SU-DHL-6 (cell line): Measurements from ENCODE around the gene ANGPTL1.

Experiments used
- H2AFZ ChIP-seq: fragments of 200-600 bp; sonication (generic); 2 replicates; pipeline ENCODE4 v1.6.1; 2014; ENCODE audit warnings: low read depth, mild to moderate bottlenecking, moderate library complexity, mixed read lengths, antibody characterized with exemption, low read length; ENCODE audit not compliant: severe bottlenecking
- H3F3A ChIP-seq: fragments of 200-600 bp; shearing (Covaris generic); 2 replicates; pipeline ENCODE4 v1.6.0; 2016; ENCODE audit warnings: antibody characterized with exemption, mild to moderate bottlenecking; ENCODE audit not compliant: insufficient read depth
- H3K27ac ChIP-seq: fragments of 200-600 bp; sonication (generic); 2 replicates; pipeline ENCODE4 v1.5.1; 2016; ENCODE audit warnings: low read depth, mild to moderate bottlenecking, low read length, moderate library complexity, mixed read lengths
- H3K27me3 ChIP-seq: fragments of 200-600 bp; sonication (generic), shearing (Covaris generic); 2 replicates; pipeline ENCODE4 v1.6.0; 2014; ENCODE audit warnings: mild to moderate bottlenecking, low read length
- H3K36me3 ChIP-seq: fragments of 200-600 bp; sonication (generic); 2 replicates; pipeline ENCODE4 v1.6.1; 2014; ENCODE audit warnings: mild to moderate bottlenecking, low read length, mixed read lengths
- H3K4me2 ChIP-seq: fragments of 300-600, 200-600 bp; shearing (Covaris generic), sonication (generic); 2 replicates; pipeline ENCODE4 v1.6.0; 2014; ENCODE audit warnings: low read length, low read depth, mild to moderate bottlenecking; ENCODE audit not compliant: poor library complexity, severe bottlenecking
- H3K4me3 ChIP-seq: fragments of 200-600 bp; sonication (generic); 2 replicates; pipeline ENCODE4 v1.5.1; 2014; ENCODE audit warnings: antibody characterized with exemption, low read length, mild to moderate bottlenecking, mixed read lengths; ENCODE audit not compliant: insufficient read depth, poor library complexity, severe bottlenecking
- H3K79me2 ChIP-seq: fragments of 200-600 bp; sonication (generic); 2 replicates; pipeline ENCODE4 v1.6.1; 2014; ENCODE audit warnings: mild to moderate bottlenecking, low read length, moderate library complexity; ENCODE audit not compliant: insufficient read depth
- H3K9ac ChIP-seq: fragments of 200-600 bp; sonication (generic); 2 replicates; pipeline ENCODE4 v1.7.0; 2014; ENCODE audit warnings: mild to moderate bottlenecking, low read length
- H3K9me2 ChIP-seq: fragments of 200-600 bp; sonication (generic); replicated peaks from 2 replicates; pipeline ENCODE4 v1.6.1; 2014; ENCODE audit warnings: low read length; ENCODE audit not compliant: insufficient read depth
- H3K9me3 ChIP-seq: fragments of 200-600 bp; sonication (generic); 2 replicates; pipeline ENCODE4 v1.6.1; 2014; ENCODE audit warnings: low read length, mixed read lengths; ENCODE audit not compliant: insufficient read depth
- H4K20me1 ChIP-seq: fragments of 200-600 bp; sonication (generic); 2 replicates; pipeline ENCODE4 v1.6.1; 2014; ENCODE audit warnings: low read depth, mild to moderate bottlenecking, antibody characterized with exemption, low read length, moderate library complexity, mixed read lengths
- CTCF ChIP-seq: fragments of 200-600 bp; sonication (generic); IDR thresholded peaks from one replicate; pipeline ENCODE4 v1.5.1; 2017; ENCODE audit warnings: antibody characterized with exemption, mild to moderate bottlenecking, low read length, moderate library complexity; ENCODE audit not compliant: insufficient read depth, poor library complexity, severe bottlenecking
- EZH2phosphoT487 ChIP-seq: fragments of 200-600 bp; sonication (generic), shearing (Covaris generic); conservative IDR thresholded peaks from 2 replicates; pipeline ENCODE4 v1.6.1; 2018; ENCODE audit warnings: mild to moderate bottlenecking, antibody characterized with exemption, low read length, moderate library complexity, mixed read lengths

ANGPTL1 gene

GRCh38 chr1:178885869-178886268 is 15.0 kb upstream of the ANGPTL1 start:
- Histone ChIP-seq H3K4me2 (no peak overlapping the region), H3K9me2 (no peaks in the 10 kb centered on the region), H3K27me3 (no peaks in the 10 kb centered on the region), H4K20me1 (no peaks in the 10 kb centered on the region; the same call in 1 of the 2 replicates), H3K4me3 (no peak overlapping the region), H3F3A (peaks cover 26% of the 10 kb centered on the region; the same call in 1 of the 2 replicates), H3K79me2 (no peaks in the 10 kb centered on the region), H3K9ac (no peak overlapping the region), H3K36me3 (peaks cover 73% of the 10 kb centered on the region), H2AFZ (no peak overlapping the region), H3K9me3 (no peaks in the 10 kb centered on the region), H3K27ac (no peak overlapping the region)
- TF ChIP-seq CTCF (no peak), EZH2phosphoT487 (no peak)

GRCh38 chr1:178881950-178882349 is 11.1 kb upstream of the ANGPTL1 start:
- H2AFZ ChIP-seq: no peak overlapping the region
- H4K20me1 ChIP-seq: no peaks in the 10 kb centered on the region
- no peak overlapping the region for H3K4me2 ChIP-seq
- H3F3A ChIP-seq: peaks cover 23% of the 10 kb centered on the region; the same call in 1 of the 2 replicates
- H3K9me3 ChIP-seq: no peaks in the 10 kb centered on the region
- H3K9ac ChIP-seq: no peak overlapping the region
- TF ChIP-seq EZH2phosphoT487: no peak
- no peak for TF ChIP-seq CTCF
- H3K27ac ChIP-seq: no peak overlapping the region
- no peaks in the 10 kb centered on the region for H3K27me3 ChIP-seq
- no peaks in the 10 kb centered on the region for H3K9me2 ChIP-seq
- peaks cover 66% of the 10 kb centered on the region for H3K36me3 ChIP-seq
- H3K79me2 ChIP-seq: no peaks in the 10 kb centered on the region
- H3K4me3 ChIP-seq: no peak overlapping the region

GRCh38 chr1:178877896-178878295 is 7.0 kb upstream of the ANGPTL1 start:
- Histone ChIP-seq H3K36me3 (peaks cover 45% of the 10 kb centered on the region), H3K4me3 (no peak overlapping the region), H3K9me2 (no peaks in the 10 kb centered on the region), H3K27me3 (no peaks in the 10 kb centered on the region), H3K79me2 (no peaks in the 10 kb centered on the region), H3K9me3 (no peaks in the 10 kb centered on the region), H4K20me1 (no peaks in the 10 kb centered on the region), H3K4me2 (no peak overlapping the region), H3K27ac (no peak overlapping the region), H2AFZ (no peak overlapping the region), H3F3A (peaks cover 18% of the 10 kb centered on the region; the same call in 1 of the 2 replicates), H3K9ac (no peak overlapping the region)
- no peak for TF ChIP-seq EZH2phosphoT487
- TF ChIP-seq CTCF: no peak
